PC-3 (cell line): ENCODE results near the gene ARFGEF2. TPM values are rescaled to one million over a fixed set of nuclear protein-coding genes. Genes with fewer than 3 reads are reported as not detected.
"Not testable (repeated sequence)": the region's sequence is repeated elsewhere in the genome, so short reads cannot be mapped to it uniquely, and the experiment has no call there.

Experiments
- ATAC-seq: fragments of 200-7000 bp; cut with Tn5 transposase; 2 replicates; pipeline ENCODE4 v1.9.1; 2020; ENCODE audit warnings: mild to moderate bottlenecking, moderate library complexity
- BruUV-seq: library from RNA; stranded (reverse); fragments of 400-500 nt; replicated peaks from 2 replicates; lab custom pipeline; 2021; lab: Mats Ljungman, UMichigan
- CTCF ChIA-PET: fragments of 300-600 bp; sonication (Branson Sonifier 250); formaldehyde crosslinking; loops from one replicate; lab custom pipeline; 2022; ENCODE audit warnings: antibody characterized with exemption; lab: Charles Lee
- POLR2A ChIA-PET: fragments of 300-600 bp; sonication (Branson Sonifier 250); formaldehyde crosslinking; loops from one replicate; lab custom pipeline; 2022; ENCODE audit warnings: antibody characterized with exemption; ENCODE audit not compliant: unreplicated experiment; lab: Charles Lee
- DNase-seq: peaks from one replicate; pipeline ENCODE4 v3.0.0-alpha.2; 2015
- H2AFZ ChIP-seq: fragments of 300-600 bp; sonication (generic); 2 replicates; pipeline ENCODE4 v1.6.0; 2016; ENCODE audit warnings: antibody characterized with exemption, low read length
- H3F3A ChIP-seq: fragments of 300-600 bp; sonication (generic); one replicate; pipeline ENCODE4 v1.6.0; 2017; ENCODE audit warnings: antibody characterized with exemption, low read length, control low read depth, mild to moderate bottlenecking; ENCODE audit not compliant: unreplicated experiment
- H3K27ac ChIP-seq: fragments of 300-600 bp; sonication (generic); 2 replicates; pipeline ENCODE4 v1.5.1; 2016; ENCODE audit warnings: mild to moderate bottlenecking, low read length
- H3K27me3 ChIP-seq: fragments of 300-600 bp; sonication (generic); 2 replicates; pipeline ENCODE4 v1.6.1; 2016; ENCODE audit warnings: low read length, mixed read lengths
- H3K36me3 ChIP-seq: fragments of 300-600 bp; sonication (generic); 2 replicates; pipeline ENCODE4 v1.6.1; 2016; ENCODE audit warnings: low read depth, mixed run types, low read length, mixed read lengths
- H3K4me1 ChIP-seq: fragments of 300-600 bp; sonication (generic); 2 replicates; pipeline ENCODE4 v1.5.1; 2016; ENCODE audit warnings: low read length; ENCODE audit not compliant: insufficient read depth
- H3K4me2 ChIP-seq: fragments of 300-600 bp; sonication (generic); 2 replicates; pipeline ENCODE4 v1.6.0; 2016; ENCODE audit warnings: low read length
- H3K4me3 ChIP-seq: fragments of 300-600 bp; sonication (generic); 2 replicates; pipeline ENCODE4 v1.5.1; 2016; ENCODE audit warnings: mild to moderate bottlenecking, low read length, mixed read lengths
- H3K79me2 ChIP-seq: fragments of 300-600 bp; sonication (generic); 2 replicates; pipeline ENCODE4 v1.6.1; 2017; ENCODE audit warnings: low read length, mixed read lengths
- H3K9ac ChIP-seq: fragments of 300-600 bp; sonication (generic); 2 replicates; pipeline ENCODE4 v1.6.0; 2016; ENCODE audit warnings: mild to moderate bottlenecking, low read length
- H3K9me2 ChIP-seq: fragments of 300-600 bp; sonication (generic); replicated peaks from 2 replicates; pipeline ENCODE4 v1.6.1; 2016; ENCODE audit warnings: mixed run types, low read length, mixed read lengths
- H3K9me3 ChIP-seq: fragments of 300-600 bp; sonication (generic); 2 replicates; pipeline ENCODE4 v1.6.1; 2016; ENCODE audit warnings: low read length, mixed read lengths
- H4K20me1 ChIP-seq: fragments of 300-600 bp; sonication (generic); 2 replicates; pipeline ENCODE4 v1.6.1; 2016; ENCODE audit warnings: low read length, mixed read lengths
- EZH2 ChIP-seq: fragments of 300-600 bp; sonication (generic); IDR thresholded peaks from one replicate; pipeline ENCODE4 v1.6.1; 2017; ENCODE audit warnings: antibody characterized with exemption, mild to moderate bottlenecking, low read length; ENCODE audit not compliant: unreplicated experiment
- EZH2phosphoT487 ChIP-seq: fragments of 300-600 bp; sonication (generic); IDR thresholded peaks from 2 replicates; pipeline ENCODE4 v1.6.1; 2018; ENCODE audit warnings: mild to moderate bottlenecking, antibody characterized with exemption, low read length, borderline replicate concordance
- intact Hi-C: fragments of 100-400 bp; cut with micrococcal nuclease; formaldehyde crosslinking; loops from 2 replicates; pipeline ENCODE4 v1.9.0; 2023
- total RNA-seq: library from RNA; depleted of rRNA; stranded (reverse); fragments of >200 nt; gene quantifications from 2 replicates; pipeline ENCODE4 v1.2.3, GENCODE V29; 2014
- TF ChIP-seq, protein P1 (sequence below): fragments of 300-600 bp; sonication (generic); conservative IDR thresholded peaks from 2 replicates; pipeline ENCODE4 v1.5.1; 2017; ENCODE audit warnings: antibody characterized with exemption, low read depth, mild to moderate bottlenecking, low read length

Gene ARFGEF2
- total RNA-seq, 1 experiment from 2014 or later: 33.5 TPM

DNA sequence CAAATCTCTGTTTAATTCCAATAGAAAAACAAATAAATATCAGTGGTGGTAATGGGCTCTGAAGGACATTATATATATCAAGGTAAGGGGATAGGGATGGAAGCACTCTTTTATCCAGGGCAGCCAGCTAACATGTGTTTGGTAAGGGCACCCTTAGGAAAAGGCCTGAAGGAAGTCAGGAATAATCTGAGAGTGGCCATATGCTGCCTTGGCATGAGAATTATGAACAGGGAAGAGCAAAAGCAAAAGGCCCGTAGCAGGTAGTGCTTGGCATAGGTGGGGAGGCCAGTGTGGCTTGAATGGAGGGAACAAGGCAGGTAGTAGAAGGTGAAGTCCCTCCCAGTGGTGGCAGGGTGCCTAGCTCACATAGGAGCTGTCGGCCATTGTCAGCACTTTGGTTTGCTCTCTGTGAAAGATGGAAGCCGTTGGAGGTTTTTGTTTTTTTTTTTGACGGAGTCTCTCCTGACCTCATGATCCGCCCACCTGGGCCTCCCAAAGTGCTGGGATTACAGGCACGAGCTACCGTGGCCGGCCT lies 85.0 kb downstream of the ARFGEF2 start:
- Histone ChIP-seq H3F3A (no peaks in the 10 kb centered on the region), H3K4me1 (peaks cover 11% of the 10 kb centered on the region), H4K20me1 (no peaks in the 10 kb centered on the region), H3K9ac (no peak overlapping the region), H3K27me3 (no peaks in the 10 kb centered on the region), H2AFZ (no peak overlapping the region), H3K27ac (no peak overlapping the region), H3K79me2 (no peaks in the 10 kb centered on the region), H3K9me3 (no peaks in the 10 kb centered on the region), H3K4me3 (no peak overlapping the region), H3K36me3 (peaks cover 55% of the 10 kb centered on the region), H3K4me2 (no peak overlapping the region), H3K9me2 (no peaks in the 10 kb centered on the region)
- TF ChIP-seq, protein P1, sequence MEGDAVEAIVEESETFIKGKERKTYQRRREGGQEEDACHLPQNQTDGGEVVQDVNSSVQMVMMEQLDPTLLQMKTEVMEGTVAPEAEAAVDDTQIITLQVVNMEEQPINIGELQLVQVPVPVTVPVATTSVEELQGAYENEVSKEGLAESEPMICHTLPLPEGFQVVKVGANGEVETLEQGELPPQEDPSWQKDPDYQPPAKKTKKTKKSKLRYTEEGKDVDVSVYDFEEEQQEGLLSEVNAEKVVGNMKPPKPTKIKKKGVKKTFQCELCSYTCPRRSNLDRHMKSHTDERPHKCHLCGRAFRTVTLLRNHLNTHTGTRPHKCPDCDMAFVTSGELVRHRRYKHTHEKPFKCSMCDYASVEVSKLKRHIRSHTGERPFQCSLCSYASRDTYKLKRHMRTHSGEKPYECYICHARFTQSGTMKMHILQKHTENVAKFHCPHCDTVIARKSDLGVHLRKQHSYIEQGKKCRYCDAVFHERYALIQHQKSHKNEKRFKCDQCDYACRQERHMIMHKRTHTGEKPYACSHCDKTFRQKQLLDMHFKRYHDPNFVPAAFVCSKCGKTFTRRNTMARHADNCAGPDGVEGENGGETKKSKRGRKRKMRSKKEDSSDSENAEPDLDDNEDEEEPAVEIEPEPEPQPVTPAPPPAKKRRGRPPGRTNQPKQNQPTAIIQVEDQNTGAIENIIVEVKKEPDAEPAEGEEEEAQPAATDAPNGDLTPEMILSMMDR: no peak
- TF ChIP-seq EZH2phosphoT487: no peak
- no peak for TF ChIP-seq EZH2
- intact Hi-C loops: no loop called here
- ATAC-seq (no peak; the same call in 1 of the 2 replicates), DNase-seq (no peak)
- POLR2A ChIA-PET: no interaction called here
- CTCF ChIA-PET: no interaction called here
- BruUV-seq: no TSS peak

DNA sequence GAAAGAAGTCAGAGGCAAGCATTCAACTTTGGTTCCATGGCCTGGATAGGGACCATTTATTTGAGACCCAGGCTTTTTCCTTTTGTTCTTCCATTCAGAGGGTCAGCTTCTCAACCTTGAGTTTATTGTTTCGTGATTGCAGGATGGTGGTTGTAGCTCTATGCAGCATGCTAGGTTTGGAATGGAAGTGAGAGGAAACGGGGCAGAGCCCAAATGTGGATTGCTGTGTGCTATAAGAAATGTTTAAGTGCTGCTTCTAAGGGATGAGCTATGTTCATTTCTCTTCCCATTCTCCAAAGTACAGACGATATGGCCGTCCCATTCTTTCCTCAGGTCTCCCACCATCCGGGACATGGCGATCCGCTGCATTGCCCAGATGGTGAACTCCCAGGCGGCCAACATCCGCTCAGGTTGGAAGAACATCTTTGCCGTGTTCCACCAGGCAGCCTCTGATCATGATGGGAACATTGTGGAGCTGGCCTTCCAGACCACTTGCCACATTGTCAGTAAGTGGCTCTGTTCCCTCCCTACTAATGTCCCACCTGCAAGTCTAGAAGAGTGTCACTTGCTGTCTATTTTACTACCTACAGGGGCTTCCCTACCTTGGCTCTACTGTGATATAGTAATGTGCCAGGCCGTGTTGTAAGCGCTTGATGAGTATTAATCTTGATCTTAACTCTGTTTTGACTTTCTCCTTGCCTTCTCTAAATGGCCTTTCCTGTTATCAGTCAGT lies 88.6 kb downstream of the ARFGEF2 start:
- Histone ChIP-seq H3K36me3 (peaks cover 77% of the 10 kb centered on the region), H4K20me1 (no peaks in the 10 kb centered on the region), H3K4me1 (peaks cover 11% of the 10 kb centered on the region), H3K79me2 (no peaks in the 10 kb centered on the region), H2AFZ (no peak overlapping the region), H3F3A (no peaks in the 10 kb centered on the region), H3K9me2 (no peaks in the 10 kb centered on the region), H3K27me3 (no peaks in the 10 kb centered on the region), H3K27ac (no peak overlapping the region), H3K9ac (no peak overlapping the region), H3K9me3 (no peaks in the 10 kb centered on the region), H3K4me3 (no peak overlapping the region), H3K4me2 (no peak overlapping the region)
- TF ChIP-seq EZH2 (no peak), EZH2phosphoT487 (no peak)
- TF ChIP-seq, protein P1: no peak
- intact Hi-C loops: no loop called here
- BruUV-seq: no TSS peak
- POLR2A ChIA-PET: interaction anchor here (0.5 kb wide), 1 partner anchor 46 kb away, joined by 3 read pairs; no protein-coding TSS in a partner anchor
- ATAC-seq (no peak), DNase-seq (no peak)
- CTCF ChIA-PET: no interaction called here

DNA sequence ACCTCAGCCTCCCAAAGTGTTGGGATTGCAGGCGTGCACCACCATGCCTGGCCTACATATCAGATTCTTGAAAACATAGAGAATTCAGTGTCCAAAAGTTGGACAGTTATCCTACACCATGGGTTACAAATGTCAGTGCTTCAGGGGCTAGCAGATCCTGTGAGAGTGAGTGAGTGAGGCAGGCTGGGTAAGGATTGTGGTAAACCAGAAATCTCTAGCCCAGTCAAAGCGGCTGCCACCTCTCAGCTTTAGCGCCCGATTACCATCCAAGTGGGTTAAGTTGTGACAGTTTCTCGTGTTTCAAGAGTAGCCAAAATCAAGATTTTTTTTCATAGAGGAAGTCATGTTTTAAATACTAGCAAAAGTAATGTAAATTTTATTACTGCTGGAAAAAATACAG lies 102.7 kb downstream of the ARFGEF2 start:
- Histone ChIP-seq H3K36me3 (peaks cover 54% of the 10 kb centered on the region), H3K27ac (no peak overlapping the region), H3K4me2 (no peak overlapping the region), H3K9me3 (no peaks in the 10 kb centered on the region), H3K27me3 (no peaks in the 10 kb centered on the region), H3K9me2 (no peaks in the 10 kb centered on the region), H3K4me3 (no peak overlapping the region), H3K4me1 (no peaks in the 10 kb centered on the region), H4K20me1 (no peaks in the 10 kb centered on the region), H3F3A (no peaks in the 10 kb centered on the region), H3K79me2 (no peaks in the 10 kb centered on the region), H2AFZ (no peak overlapping the region), H3K9ac (no peak overlapping the region)
- intact Hi-C loops: no loop called here
- CTCF ChIA-PET: no interaction called here
- TF ChIP-seq, protein P1: no peak
- TF ChIP-seq EZH2 (no peak), EZH2phosphoT487 (no peak)
- BruUV-seq: no TSS peak
- DNase-seq (no peak), ATAC-seq (no peak)
- POLR2A ChIA-PET: no interaction called here

DNA sequence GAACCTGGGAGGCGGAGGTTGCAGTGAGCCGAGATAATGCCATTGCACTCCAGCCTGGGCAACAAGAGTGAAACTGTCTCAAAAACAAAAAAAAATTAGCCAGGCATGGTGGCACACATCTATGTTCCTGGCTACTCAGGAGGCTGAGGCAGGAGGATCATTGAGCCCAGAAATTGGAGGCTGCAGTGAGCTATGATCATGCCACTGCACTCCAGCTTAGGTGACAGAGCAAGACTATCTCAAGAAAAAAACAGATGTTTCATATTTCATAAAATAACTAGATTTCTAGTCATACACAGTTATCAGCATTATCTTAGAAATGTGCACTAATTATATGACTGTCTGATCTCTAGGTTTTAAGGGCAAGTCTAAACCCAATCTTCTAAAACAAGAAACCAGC lies 106.7 kb downstream of the ARFGEF2 start:
- H3K4me1 ChIP-seq, ATAC-seq, H3K9ac ChIP-seq, H3K9me3 ChIP-seq, H2AFZ ChIP-seq, BruUV-seq, H3K4me3 ChIP-seq, H3K79me2 ChIP-seq, intact Hi-C loops, H4K20me1 ChIP-seq, H3K27me3 ChIP-seq, H3K27ac ChIP-seq, DNase-seq, H3K4me2 ChIP-seq, POLR2A ChIA-PET, H3F3A ChIP-seq, H3K9me2 ChIP-seq: not testable (repeated sequence)
- peaks cover 56% of the 10 kb centered on the region for H3K36me3 ChIP-seq
- CTCF ChIA-PET: interaction anchor here (0.6 kb wide), 1 partner anchor 25 kb away, joined by 7 read pairs; no protein-coding TSS in a partner anchor
